Measurements from ENCODE around the gene TEX2. TPM values are rescaled to one million over a fixed set of nuclear protein-coding genes. Genes with fewer than 3 reads are reported as not detected.

The TEX2 gene
- total and polyA plus RNA-seq, 2 of the 13 experiments (the other 11 are each of a cell fraction or from before 2014, with no cell fraction given) = 21.4 to 37.7 TPM

GRCh38 chr17:64145751-64146417 is 117.2 kb downstream of the TEX2 start (continued):
- TF ChIP-seq, protein P1, sequence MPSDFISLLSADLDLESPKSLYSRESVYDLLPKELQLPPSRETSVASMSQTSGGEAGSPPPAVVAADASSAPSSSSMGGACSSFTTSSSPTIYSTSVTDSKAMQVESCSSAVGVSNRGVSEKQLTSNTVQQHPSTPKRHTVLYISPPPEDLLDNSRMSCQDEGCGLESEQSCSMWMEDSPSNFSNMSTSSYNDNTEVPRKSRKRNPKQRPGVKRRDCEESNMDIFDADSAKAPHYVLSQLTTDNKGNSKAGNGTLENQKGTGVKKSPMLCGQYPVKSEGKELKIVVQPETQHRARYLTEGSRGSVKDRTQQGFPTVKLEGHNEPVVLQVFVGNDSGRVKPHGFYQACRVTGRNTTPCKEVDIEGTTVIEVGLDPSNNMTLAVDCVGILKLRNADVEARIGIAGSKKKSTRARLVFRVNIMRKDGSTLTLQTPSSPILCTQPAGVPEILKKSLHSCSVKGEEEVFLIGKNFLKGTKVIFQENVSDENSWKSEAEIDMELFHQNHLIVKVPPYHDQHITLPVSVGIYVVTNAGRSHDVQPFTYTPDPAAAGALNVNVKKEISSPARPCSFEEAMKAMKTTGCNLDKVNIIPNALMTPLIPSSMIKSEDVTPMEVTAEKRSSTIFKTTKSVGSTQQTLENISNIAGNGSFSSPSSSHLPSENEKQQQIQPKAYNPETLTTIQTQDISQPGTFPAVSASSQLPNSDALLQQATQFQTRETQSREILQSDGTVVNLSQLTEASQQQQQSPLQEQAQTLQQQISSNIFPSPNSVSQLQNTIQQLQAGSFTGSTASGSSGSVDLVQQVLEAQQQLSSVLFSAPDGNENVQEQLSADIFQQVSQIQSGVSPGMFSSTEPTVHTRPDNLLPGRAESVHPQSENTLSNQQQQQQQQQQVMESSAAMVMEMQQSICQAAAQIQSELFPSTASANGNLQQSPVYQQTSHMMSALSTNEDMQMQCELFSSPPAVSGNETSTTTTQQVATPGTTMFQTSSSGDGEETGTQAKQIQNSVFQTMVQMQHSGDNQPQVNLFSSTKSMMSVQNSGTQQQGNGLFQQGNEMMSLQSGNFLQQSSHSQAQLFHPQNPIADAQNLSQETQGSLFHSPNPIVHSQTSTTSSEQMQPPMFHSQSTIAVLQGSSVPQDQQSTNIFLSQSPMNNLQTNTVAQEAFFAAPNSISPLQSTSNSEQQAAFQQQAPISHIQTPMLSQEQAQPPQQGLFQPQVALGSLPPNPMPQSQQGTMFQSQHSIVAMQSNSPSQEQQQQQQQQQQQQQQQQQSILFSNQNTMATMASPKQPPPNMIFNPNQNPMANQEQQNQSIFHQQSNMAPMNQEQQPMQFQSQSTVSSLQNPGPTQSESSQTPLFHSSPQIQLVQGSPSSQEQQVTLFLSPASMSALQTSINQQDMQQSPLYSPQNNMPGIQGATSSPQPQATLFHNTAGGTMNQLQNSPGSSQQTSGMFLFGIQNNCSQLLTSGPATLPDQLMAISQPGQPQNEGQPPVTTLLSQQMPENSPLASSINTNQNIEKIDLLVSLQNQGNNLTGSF (CRISPR knock-in tag; IDR thresholded peaks at IDR 0.05) = no peak; the same call in 1 of the 2 replicates
- peak; percentile 96 for TF ChIP-seq ZNF572 (CRISPR knock-in tag; IDR thresholded peaks at IDR 0.05)
- peak; percentile 87 for TF ChIP-seq SP4 (CRISPR knock-in tag; IDR thresholded peaks at IDR 0.05)
- TF ChIP-seq SRSF4 (IDR thresholded peaks at IDR 0.05; ENCODE audit: low read depth, low read length, poor library complexity, severe bottlenecking) = peak; percentile 99
- TF ChIP-seq, protein P2, sequence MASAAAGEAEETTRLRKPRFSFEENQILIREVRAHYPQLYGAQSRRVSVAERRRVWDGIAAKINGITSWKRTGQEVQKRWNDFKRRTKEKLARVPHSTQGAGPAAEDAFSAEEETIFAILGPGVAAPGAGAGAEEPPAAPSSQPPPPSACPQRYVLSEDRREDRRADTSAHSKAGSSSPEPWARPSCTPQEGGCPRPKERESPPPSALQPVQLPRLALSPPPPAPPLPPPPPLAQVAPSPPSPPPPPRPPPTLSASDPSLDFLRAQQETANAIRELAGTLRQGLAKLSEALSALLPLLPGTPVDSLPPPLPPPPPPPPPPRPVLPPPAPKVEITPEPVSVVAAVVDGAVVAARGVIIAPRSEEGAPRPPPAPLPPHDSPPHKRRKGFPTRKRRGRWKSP (CRISPR knock-in tag; IDR thresholded peaks at IDR 0.05) = peak; percentile 81; the same call in 1 of the 2 replicates
- TF ChIP-seq ZBTB25 (CRISPR knock-in tag; IDR thresholded peaks at IDR 0.05) = peak; percentile 96
- TF ChIP-seq ZNF274 (CRISPR knock-in tag; IDR thresholded peaks at IDR 0.05) = no peak
- TF ChIP-seq, protein P3, sequence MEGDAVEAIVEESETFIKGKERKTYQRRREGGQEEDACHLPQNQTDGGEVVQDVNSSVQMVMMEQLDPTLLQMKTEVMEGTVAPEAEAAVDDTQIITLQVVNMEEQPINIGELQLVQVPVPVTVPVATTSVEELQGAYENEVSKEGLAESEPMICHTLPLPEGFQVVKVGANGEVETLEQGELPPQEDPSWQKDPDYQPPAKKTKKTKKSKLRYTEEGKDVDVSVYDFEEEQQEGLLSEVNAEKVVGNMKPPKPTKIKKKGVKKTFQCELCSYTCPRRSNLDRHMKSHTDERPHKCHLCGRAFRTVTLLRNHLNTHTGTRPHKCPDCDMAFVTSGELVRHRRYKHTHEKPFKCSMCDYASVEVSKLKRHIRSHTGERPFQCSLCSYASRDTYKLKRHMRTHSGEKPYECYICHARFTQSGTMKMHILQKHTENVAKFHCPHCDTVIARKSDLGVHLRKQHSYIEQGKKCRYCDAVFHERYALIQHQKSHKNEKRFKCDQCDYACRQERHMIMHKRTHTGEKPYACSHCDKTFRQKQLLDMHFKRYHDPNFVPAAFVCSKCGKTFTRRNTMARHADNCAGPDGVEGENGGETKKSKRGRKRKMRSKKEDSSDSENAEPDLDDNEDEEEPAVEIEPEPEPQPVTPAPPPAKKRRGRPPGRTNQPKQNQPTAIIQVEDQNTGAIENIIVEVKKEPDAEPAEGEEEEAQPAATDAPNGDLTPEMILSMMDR (CRISPR knock-in tag; IDR thresholded peaks at IDR 0.05) = no peak; the same call in none of the 2 replicates
- TF ChIP-seq ZNF431 (CRISPR knock-in tag; IDR thresholded peaks at IDR 0.05; ENCODE audit: borderline replicate concordance, low read depth) = peak; percentile 14; the same call in 1 of the 2 replicates
- no peak; the same call in 1 of the 2 replicates for TF ChIP-seq MAFF (IDR thresholded peaks at IDR 0.05; ENCODE audit: low read depth, low read length)
- TF ChIP-seq MTF1 (CRISPR knock-in tag; IDR thresholded peaks at IDR 0.05) = 0 out of 2 replicates have a peak, but pooled peaks have one; percentile 5
- peak; percentile 94 for TF ChIP-seq BRCA1 (CRISPR knock-in tag; IDR thresholded peaks at IDR 0.05)
- peak; percentile 65 for TF ChIP-seq HHEX (CRISPR knock-in tag; IDR thresholded peaks at IDR 0.05)
- TF ChIP-seq ZFP90 (CRISPR knock-in tag; IDR thresholded peaks at IDR 0.05; ENCODE audit: borderline replicate concordance) = peak; percentile 74; the same call in 1 of the 2 replicates
- TF ChIP-seq ZNF235 (CRISPR knock-in tag; IDR thresholded peaks at IDR 0.05; ENCODE audit: borderline replicate concordance) = no peak; the same call in 1 of the 2 replicates
- no peak for TF ChIP-seq AGO1 (IDR thresholded peaks at IDR 0.05; ENCODE audit: low read depth, low read length, poor library complexity, severe bottlenecking)
- peak; percentile 96 for TF ChIP-seq SALL1 (CRISPR knock-in tag; IDR thresholded peaks at IDR 0.05)
- peak; percentile 65 for TF ChIP-seq ZNF460 (CRISPR knock-in tag; IDR thresholded peaks at IDR 0.05; ENCODE audit: borderline replicate concordance)

All from HepG2 (cell line).